Loucy (cell line): Measurements from ENCODE around the gene SLC35G1.

Source experiments
- H2AFZ ChIP-seq: fragments of 200-600 bp; sonication (generic); 2 replicates; pipeline ENCODE4 v1.6.0; 2016; ENCODE audit warnings: antibody characterized with exemption, mild to moderate bottlenecking, low read length, moderate library complexity
- H3F3A ChIP-seq: fragments of 200-600 bp; 2 replicates; pipeline ENCODE4 v1.6.0; 2016; ENCODE audit warnings: antibody characterized with exemption, low read depth, mild to moderate bottlenecking
- H3K27me3 ChIP-seq: fragments of 200-600 bp; sonication (generic); 2 replicates; pipeline ENCODE4 v1.6.1; 2014; ENCODE audit warnings: low read length, mild to moderate bottlenecking; ENCODE audit not compliant: insufficient read depth, poor library complexity, severe bottlenecking
- H3K36me3 ChIP-seq: fragments of 200-600 bp; sonication (generic); 2 replicates; pipeline ENCODE4 v1.6.1; 2016; ENCODE audit warnings: low read length; ENCODE audit not compliant: insufficient read depth
- H3K4me1 ChIP-seq: fragments of 200-600 bp; sonication (generic); 2 replicates; pipeline ENCODE4 v1.5.1; 2014; ENCODE audit warnings: low read length, mild to moderate bottlenecking; ENCODE audit not compliant: insufficient read depth, poor library complexity, severe bottlenecking
- H3K4me2 ChIP-seq: fragments of 200-600 bp; sonication (generic); 2 replicates; pipeline ENCODE4 v1.6.0; 2014; ENCODE audit warnings: antibody characterized with exemption, low read length, low read depth, mild to moderate bottlenecking; ENCODE audit not compliant: poor library complexity, severe bottlenecking
- H3K4me3 ChIP-seq: fragments of 200-600 bp; sonication (generic); 2 replicates; pipeline ENCODE4 v1.5.1; 2014; ENCODE audit warnings: low read length, mild to moderate bottlenecking, mixed read lengths; ENCODE audit not compliant: poor library complexity, severe bottlenecking
- H3K79me2 ChIP-seq: fragments of 200-600 bp; sonication (generic); 2 replicates; pipeline ENCODE4 v1.6.1; 2014; ENCODE audit warnings: low read length; ENCODE audit not compliant: insufficient read depth
- H3K9ac ChIP-seq: fragments of 200-600 bp; sonication (generic); 2 replicates; pipeline ENCODE4 v1.6.0; 2014; ENCODE audit warnings: mild to moderate bottlenecking, low read depth, low read length, moderate library complexity; ENCODE audit not compliant: poor library complexity, severe bottlenecking
- H3K9me2 ChIP-seq: fragments of 200-600 bp; sonication (generic); replicated peaks from 2 replicates; pipeline ENCODE4 v1.6.1; 2016; ENCODE audit warnings: low read depth, low read length, mixed read lengths
- H3K9me3 ChIP-seq: fragments of 200-600 bp; sonication (generic); 2 replicates; pipeline ENCODE4 v1.6.1; 2014; ENCODE audit warnings: mild to moderate bottlenecking, antibody characterized with exemption, low read length, low read depth; ENCODE audit not compliant: insufficient read depth
- H4K20me1 ChIP-seq: fragments of 200-600 bp; sonication (generic); 2 replicates; pipeline ENCODE4 v1.6.0; 2014; ENCODE audit warnings: antibody characterized with exemption, low read length, mild to moderate bottlenecking; ENCODE audit not compliant: insufficient read depth, poor library complexity, severe bottlenecking
- CTCF ChIP-seq: fragments of 200-600 bp; sonication (generic); conservative IDR thresholded peaks from 2 replicates; pipeline ENCODE4 v1.5.1; 2014; ENCODE audit warnings: mild to moderate bottlenecking, antibody characterized with exemption, low read length
- EZH2phosphoT487 ChIP-seq: fragments of 200-600 bp; IDR thresholded peaks from 2 replicates; pipeline ENCODE4 v1.6.1; 2018; ENCODE audit warnings: antibody characterized with exemption, mild to moderate bottlenecking, moderate library complexity, borderline replicate concordance

SLC35G1 gene

GRCh38 chr10:93945819-93946218 is 52.0 kb downstream of the SLC35G1 start:
- Histone ChIP-seq H3K4me1 (no peaks in the 10 kb centered on the region), H2AFZ (no peak overlapping the region), H3F3A (no peaks in the 10 kb centered on the region), H3K4me2 (no peak overlapping the region), H3K9me2 (no peaks in the 10 kb centered on the region), H4K20me1 (no peaks in the 10 kb centered on the region), H3K9ac (no peak overlapping the region), H3K4me3 (no peak overlapping the region), H3K36me3 (no peaks in the 10 kb centered on the region), H3K27me3 (no peaks in the 10 kb centered on the region), H3K79me2 (no peaks in the 10 kb centered on the region), H3K9me3 (no peaks in the 10 kb centered on the region)
- TF ChIP-seq CTCF, result no peak
- TF ChIP-seq EZH2phosphoT487, result no peak

DNA sequence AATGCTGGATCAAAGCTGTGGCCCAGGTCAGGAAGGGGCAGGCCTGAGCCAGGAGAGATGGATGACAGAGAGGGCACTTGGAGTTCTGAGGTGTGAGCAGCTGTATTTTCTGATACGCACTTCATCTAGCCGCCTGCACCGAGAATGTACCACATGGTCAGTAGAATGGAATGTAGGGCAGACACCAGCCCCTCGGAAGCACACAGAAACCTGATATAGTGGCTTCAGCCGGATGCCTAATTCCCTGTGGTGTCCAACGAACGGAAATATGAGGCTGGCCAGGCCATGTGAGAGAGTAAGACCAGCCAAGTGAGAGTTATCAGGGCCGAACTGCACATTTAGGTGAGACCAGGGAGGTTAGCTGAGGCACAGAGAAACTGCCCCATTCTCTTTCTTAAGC is 53.3 kb downstream of the SLC35G1 start:
- H3K27me3 ChIP-seq, result no peaks in the 10 kb centered on the region
- H3K4me3 ChIP-seq, result no peak overlapping the region
- no peak overlapping the region for H3K4me2 ChIP-seq
- H3K9me2 ChIP-seq, result no peaks in the 10 kb centered on the region
- no peak overlapping the region for H2AFZ ChIP-seq
- TF ChIP-seq EZH2phosphoT487 (no peak), CTCF (no peak)
- no peaks in the 10 kb centered on the region for H3K79me2 ChIP-seq
- no peak overlapping the region for H3K9ac ChIP-seq
- H3K4me1 ChIP-seq, result no peaks in the 10 kb centered on the region
- H4K20me1 ChIP-seq, result no peaks in the 10 kb centered on the region
- no peaks in the 10 kb centered on the region for H3K36me3 ChIP-seq
- H3F3A ChIP-seq, result no peaks in the 10 kb centered on the region
- H3K9me3 ChIP-seq, result no peaks in the 10 kb centered on the region

- Histone ChIP-seq H3K9me2 (no peaks in the 10 kb centered on the region), H3K9ac (no peak overlapping the region), H2AFZ (no peak overlapping the region), H3K36me3 (no peaks in the 10 kb centered on the region), H3K27me3 (no peaks in the 10 kb centered on the region), H3K9me3 (no peaks in the 10 kb centered on the region), H4K20me1 (no peaks in the 10 kb centered on the region), H3K4me1 (no peaks in the 10 kb centered on the region), H3K4me2 (no peak overlapping the region), H3F3A (no peaks in the 10 kb centered on the region), H3K4me3 (no peak overlapping the region), H3K79me2 (no peaks in the 10 kb centered on the region)
- TF ChIP-seq CTCF, result no peak
- TF ChIP-seq EZH2phosphoT487, result no peak
Observed at GRCh38 chr10:93947524-93947923, 53.7 kb downstream of the SLC35G1 start.
